SK-N-SH (cell line): Measurements from ENCODE around the gene IMPACT.

ENCODE experiments used
- CTCF ChIP-seq: fragments of 200-600 bp; sonication (generic); IDR thresholded peaks from 2 replicates; pipeline ENCODE4 v1.6.1; 2017; ENCODE audit warnings: antibody characterized with exemption, mild to moderate bottlenecking, moderate library complexity
- EP300 ChIP-seq, 2 experiments: IDR thresholded peaks; 2 replicates each; pipeline versions ENCODE4 v1.4.0 to v1.6.1; 2012; ENCODE audit warnings: borderline replicate concordance in 1 of 2, low read depth in 1 of 2, low read length in 1 of 2
- FOSL2 ChIP-seq: IDR thresholded peaks from 2 replicates; pipeline ENCODE4 v1.4.0; 2012; ENCODE audit warnings: low read depth, mild to moderate bottlenecking, moderate library complexity, borderline replicate concordance
- GABPA ChIP-seq: IDR thresholded peaks from 2 replicates; pipeline ENCODE4 v1.4.0; 2012; ENCODE audit warnings: low read depth, mild to moderate bottlenecking
- GATA2 ChIP-seq: sonication (generic); formaldehyde crosslinking; IDR thresholded peaks from 2 replicates; pipeline ENCODE4 v1.5.0; 2020; ENCODE audit warnings: mild to moderate bottlenecking, missing genetic modification reagents
- NFIC ChIP-seq: IDR thresholded peaks from 2 replicates; pipeline ENCODE4 v1.4.0; 2012; ENCODE audit warnings: borderline replicate concordance
- POLR2AphosphoS5 ChIP-seq: IDR thresholded peaks from 2 replicates; pipeline ENCODE4 v1.6.1; 2012; ENCODE audit warnings: low read depth, low read length
- RAD21 ChIP-seq: IDR thresholded peaks from 2 replicates; pipeline ENCODE4 v1.6.1; 2012; ENCODE audit warnings: mild to moderate bottlenecking, low read length
- RCOR1 ChIP-seq: fragments of 150-350 bp; IDR thresholded peaks from 2 replicates; pipeline ENCODE4 v1.6.1; 2017; ENCODE audit warnings: antibody characterized with exemption, low read length
- TEAD4 ChIP-seq: IDR thresholded peaks from 2 replicates; pipeline ENCODE4 v1.4.0; 2012; ENCODE audit warnings: mild to moderate bottlenecking, borderline replicate concordance; ENCODE audit not compliant: insufficient read depth
- YY1 ChIP-seq: IDR thresholded peaks from 2 replicates; pipeline ENCODE4 v1.4.0; 2012; ENCODE audit warnings: low read depth, mild to moderate bottlenecking
- TF ChIP-seq, protein P1 (sequence below): IDR thresholded peaks from 2 replicates; pipeline ENCODE4 v1.6.1; 2012; ENCODE audit warnings: mild to moderate bottlenecking, low read depth, low read length, moderate library complexity

- TF ChIP-seq, protein P1, sequence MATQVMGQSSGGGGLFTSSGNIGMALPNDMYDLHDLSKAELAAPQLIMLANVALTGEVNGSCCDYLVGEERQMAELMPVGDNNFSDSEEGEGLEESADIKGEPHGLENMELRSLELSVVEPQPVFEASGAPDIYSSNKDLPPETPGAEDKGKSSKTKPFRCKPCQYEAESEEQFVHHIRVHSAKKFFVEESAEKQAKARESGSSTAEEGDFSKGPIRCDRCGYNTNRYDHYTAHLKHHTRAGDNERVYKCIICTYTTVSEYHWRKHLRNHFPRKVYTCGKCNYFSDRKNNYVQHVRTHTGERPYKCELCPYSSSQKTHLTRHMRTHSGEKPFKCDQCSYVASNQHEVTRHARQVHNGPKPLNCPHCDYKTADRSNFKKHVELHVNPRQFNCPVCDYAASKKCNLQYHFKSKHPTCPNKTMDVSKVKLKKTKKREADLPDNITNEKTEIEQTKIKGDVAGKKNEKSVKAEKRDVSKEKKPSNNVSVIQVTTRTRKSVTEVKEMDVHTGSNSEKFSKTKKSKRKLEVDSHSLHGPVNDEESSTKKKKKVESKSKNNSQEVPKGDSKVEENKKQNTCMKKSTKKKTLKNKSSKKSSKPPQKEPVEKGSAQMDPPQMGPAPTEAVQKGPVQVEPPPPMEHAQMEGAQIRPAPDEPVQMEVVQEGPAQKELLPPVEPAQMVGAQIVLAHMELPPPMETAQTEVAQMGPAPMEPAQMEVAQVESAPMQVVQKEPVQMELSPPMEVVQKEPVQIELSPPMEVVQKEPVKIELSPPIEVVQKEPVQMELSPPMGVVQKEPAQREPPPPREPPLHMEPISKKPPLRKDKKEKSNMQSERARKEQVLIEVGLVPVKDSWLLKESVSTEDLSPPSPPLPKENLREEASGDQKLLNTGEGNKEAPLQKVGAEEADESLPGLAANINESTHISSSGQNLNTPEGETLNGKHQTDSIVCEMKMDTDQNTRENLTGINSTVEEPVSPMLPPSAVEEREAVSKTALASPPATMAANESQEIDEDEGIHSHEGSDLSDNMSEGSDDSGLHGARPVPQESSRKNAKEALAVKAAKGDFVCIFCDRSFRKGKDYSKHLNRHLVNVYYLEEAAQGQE, result no peak
- TF ChIP-seq POLR2AphosphoS5 (no peak), GATA2 (CRISPR knock-in tag) (no peak), GABPA (no peak), CTCF (no peak), EP300 (IDR thresholded peaks at IDR 0.05; ENCODE audit: borderline replicate concordance in 1 of 2, low read depth in 1 of 2, low read length in 1 of 2) (no peak), YY1 (no peak), NFIC (no peak), FOSL2 (no peak), TEAD4 (no peak), RCOR1 (no peak), RAD21 (no peak)
Measured at GRCh38 chr18:24466771-24467170, 40.3 kb downstream of the IMPACT start.
